Measurements from ENCODE around the gene ADPRHL1. TPM values are rescaled to one million over a fixed set of nuclear protein-coding genes. Genes with fewer than 3 reads are reported as not detected.

ADPRHL1 gene
- total RNA-seq, 1 experiment from 2014 or later = 1.5 TPM

DNA sequence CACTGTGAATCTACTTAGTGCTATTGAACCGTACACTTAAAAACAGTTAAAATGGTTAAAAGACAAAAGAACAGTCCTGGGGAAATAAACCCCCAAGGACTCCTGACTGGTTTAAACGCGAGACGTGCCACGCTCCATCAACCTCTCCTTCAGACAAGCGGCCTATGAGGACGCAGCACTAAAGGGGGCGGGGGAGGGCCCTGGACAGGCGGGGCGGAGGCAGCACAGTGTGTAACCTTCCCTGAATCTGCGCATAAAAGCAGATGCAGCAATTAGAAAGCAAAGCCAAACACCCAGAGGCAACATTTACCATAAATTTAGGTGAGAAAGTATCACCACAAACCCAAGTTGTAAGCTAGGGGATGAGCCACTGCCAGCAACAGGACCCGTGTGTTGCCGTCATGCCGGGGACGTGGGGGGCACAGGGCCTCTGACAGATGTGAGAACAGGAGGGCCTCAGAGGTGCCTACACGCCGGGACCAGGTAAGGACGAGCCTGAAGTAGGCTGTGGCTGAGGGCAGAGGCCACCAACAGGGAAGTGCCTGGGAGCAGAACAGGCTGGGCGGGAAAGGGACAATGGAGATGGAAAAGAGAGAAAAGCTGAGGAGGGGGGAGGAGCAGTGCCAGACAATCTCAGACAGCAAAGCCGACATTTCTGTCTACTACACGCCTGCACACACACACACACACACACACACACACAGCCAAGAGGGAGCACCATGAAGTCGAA, 15.3 kb upstream of the ADPRHL1 start:
- ATAC-seq (peak; percentile 87), DNase-seq (ENCODE audit: low spot score) (peak; percentile 33)
- H3K4me3 Mint-ChIP-seq = peak overlapping the region; percentile 14; the same call in 1 of the 2 replicates
- H3K4me1 Mint-ChIP-seq = peaks cover 18% of the 10 kb centered on the region
- H3K36me3 Mint-ChIP-seq = peaks cover 47% of the 10 kb centered on the region
- POLR2A ChIA-PET = interaction anchor here (0.6 to 0.7 kb wide), 2 partner anchors 15 to 410 kb away, joined by 3 read pairs; no protein-coding TSS in a partner anchor
- H3K9me3 Mint-ChIP-seq = no peaks in the 10 kb centered on the region
- TF ChIP-seq CREB1 (CRISPR knock-in tag; IDR thresholded peaks at IDR 0.05) = no peak
- TF ChIP-seq ZNF232 (CRISPR knock-in tag; IDR thresholded peaks at IDR 0.05) = no peak
- no peak for TF ChIP-seq ZNF396 (CRISPR knock-in tag; IDR thresholded peaks at IDR 0.05; ENCODE audit: borderline replicate concordance)
- TF ChIP-seq, protein P1, sequence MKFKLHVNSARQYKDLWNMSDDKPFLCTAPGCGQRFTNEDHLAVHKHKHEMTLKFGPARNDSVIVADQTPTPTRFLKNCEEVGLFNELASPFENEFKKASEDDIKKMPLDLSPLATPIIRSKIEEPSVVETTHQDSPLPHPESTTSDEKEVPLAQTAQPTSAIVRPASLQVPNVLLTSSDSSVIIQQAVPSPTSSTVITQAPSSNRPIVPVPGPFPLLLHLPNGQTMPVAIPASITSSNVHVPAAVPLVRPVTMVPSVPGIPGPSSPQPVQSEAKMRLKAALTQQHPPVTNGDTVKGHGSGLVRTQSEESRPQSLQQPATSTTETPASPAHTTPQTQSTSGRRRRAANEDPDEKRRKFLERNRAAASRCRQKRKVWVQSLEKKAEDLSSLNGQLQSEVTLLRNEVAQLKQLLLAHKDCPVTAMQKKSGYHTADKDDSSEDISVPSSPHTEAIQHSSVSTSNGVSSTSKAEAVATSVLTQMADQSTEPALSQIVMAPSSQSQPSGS (CRISPR knock-in tag; IDR thresholded peaks at IDR 0.05; ENCODE audit: borderline replicate concordance, low read depth) = no peak
- TF ChIP-seq CBFB (CRISPR knock-in tag; IDR thresholded peaks at IDR 0.05; ENCODE audit: low read depth) = no peak
- no peak for TF ChIP-seq GRHL2 (CRISPR knock-in tag; IDR thresholded peaks at IDR 0.05; ENCODE audit: insufficient replicate concordance, severe bottlenecking)
- 0 out of 2 replicates have a peak, but pooled peaks have one; percentile 11 for TF ChIP-seq ZNF121 (CRISPR knock-in tag; IDR thresholded peaks at IDR 0.05)
- H3K27ac Mint-ChIP-seq = peak overlapping the region; percentile 94
- CTCF ChIA-PET = interaction anchor here (1.0 to 1.3 kb wide), 2 partner anchors 17 to 21 kb away, joined by 3 to 9 read pairs; no protein-coding TSS in a partner anchor
- H3K27me3 Mint-ChIP-seq (ENCODE audit: low read depth) = no peaks in the 10 kb centered on the region

GRCh38 chr13:113468029-113468428, 14.7 kb upstream of the ADPRHL1 start:
- no peak for ATAC-seq
- H3K36me3 Mint-ChIP-seq = peaks cover 46% of the 10 kb centered on the region
- peak overlapping the region; percentile 42; the same call in 1 of the 2 replicates for H3K27ac Mint-ChIP-seq
- TF ChIP-seq, protein P1 (CRISPR knock-in tag; IDR thresholded peaks at IDR 0.05; ENCODE audit: borderline replicate concordance, low read depth) = no peak
- TF ChIP-seq TCF7 (CRISPR knock-in tag; IDR thresholded peaks at IDR 0.05; ENCODE audit: low read depth) (no peak), E2F1 (CRISPR knock-in tag; IDR thresholded peaks at IDR 0.05) (no peak), ZMAT4 (CRISPR knock-in tag; IDR thresholded peaks at IDR 0.05) (no peak), TP53 (CRISPR knock-in tag; IDR thresholded peaks at IDR 0.05) (no peak), ZNF425 (CRISPR knock-in tag; conservative IDR thresholded peaks at IDR 0.05) (no peak), OVOL2 (CRISPR knock-in tag; IDR thresholded peaks at IDR 0.05; ENCODE audit: borderline replicate concordance) (no peak), NR1H2 (CRISPR knock-in tag; IDR thresholded peaks at IDR 0.05) (no peak), SOX15 (CRISPR knock-in tag; IDR thresholded peaks at IDR 0.05) (no peak), AFF4 (CRISPR knock-in tag; IDR thresholded peaks at IDR 0.05; ENCODE audit: borderline replicate concordance) (no peak), SMAD4 (CRISPR knock-in tag; IDR thresholded peaks at IDR 0.05) (no peak)
- TF ChIP-seq, protein P2, sequence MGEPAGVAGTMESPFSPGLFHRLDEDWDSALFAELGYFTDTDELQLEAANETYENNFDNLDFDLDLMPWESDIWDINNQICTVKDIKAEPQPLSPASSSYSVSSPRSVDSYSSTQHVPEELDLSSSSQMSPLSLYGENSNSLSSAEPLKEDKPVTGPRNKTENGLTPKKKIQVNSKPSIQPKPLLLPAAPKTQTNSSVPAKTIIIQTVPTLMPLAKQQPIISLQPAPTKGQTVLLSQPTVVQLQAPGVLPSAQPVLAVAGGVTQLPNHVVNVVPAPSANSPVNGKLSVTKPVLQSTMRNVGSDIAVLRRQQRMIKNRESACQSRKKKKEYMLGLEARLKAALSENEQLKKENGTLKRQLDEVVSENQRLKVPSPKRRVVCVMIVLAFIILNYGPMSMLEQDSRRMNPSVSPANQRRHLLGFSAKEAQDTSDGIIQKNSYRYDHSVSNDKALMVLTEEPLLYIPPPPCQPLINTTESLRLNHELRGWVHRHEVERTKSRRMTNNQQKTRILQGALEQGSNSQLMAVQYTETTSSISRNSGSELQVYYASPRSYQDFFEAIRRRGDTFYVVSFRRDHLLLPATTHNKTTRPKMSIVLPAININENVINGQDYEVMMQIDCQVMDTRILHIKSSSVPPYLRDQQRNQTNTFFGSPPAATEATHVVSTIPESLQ (CRISPR knock-in tag; IDR thresholded peaks at IDR 0.05) = no peak

More at GRCh38 chr13:113468029-113468428, 14.7 kb upstream of the ADPRHL1 start:
- CTCF ChIA-PET = no interaction called here
- Mint-ChIP-seq H3K4me1 (peaks cover 18% of the 10 kb centered on the region), H3K4me3 (no peak overlapping the region), H3K9me3 (no peaks in the 10 kb centered on the region), H3K27me3 (ENCODE audit: low read depth) (no peaks in the 10 kb centered on the region)
- POLR2A ChIA-PET = no interaction called here
- DNase-seq (ENCODE audit: low spot score) = no peak
